PC-3 (cell line): ENCODE results near the gene SEC16A. TPM values are rescaled to one million over a fixed set of nuclear protein-coding genes. Genes with fewer than 3 reads are reported as not detected.

Experiments
- ATAC-seq: fragments of 200-7000 bp; cut with Tn5 transposase; 2 replicates; pipeline ENCODE4 v1.9.1; 2020; ENCODE audit warnings: mild to moderate bottlenecking, moderate library complexity
- BruUV-seq: library from RNA; stranded (reverse); fragments of 400-500 nt; replicated peaks from 2 replicates; lab custom pipeline; 2021; lab: Mats Ljungman, UMichigan
- CTCF ChIA-PET: fragments of 300-600 bp; sonication (Branson Sonifier 250); formaldehyde crosslinking; loops from one replicate; lab custom pipeline; 2022; ENCODE audit warnings: antibody characterized with exemption; lab: Charles Lee
- POLR2A ChIA-PET: fragments of 300-600 bp; sonication (Branson Sonifier 250); formaldehyde crosslinking; loops from one replicate; lab custom pipeline; 2022; ENCODE audit warnings: antibody characterized with exemption; ENCODE audit not compliant: unreplicated experiment; lab: Charles Lee
- DNase-seq: peaks from one replicate; pipeline ENCODE4 v3.0.0-alpha.2; 2015
- H2AFZ ChIP-seq: fragments of 300-600 bp; sonication (generic); 2 replicates; pipeline ENCODE4 v1.6.0; 2016; ENCODE audit warnings: antibody characterized with exemption, low read length
- H3F3A ChIP-seq: fragments of 300-600 bp; sonication (generic); one replicate; pipeline ENCODE4 v1.6.0; 2017; ENCODE audit warnings: antibody characterized with exemption, low read length, control low read depth, mild to moderate bottlenecking; ENCODE audit not compliant: unreplicated experiment
- H3K27ac ChIP-seq: fragments of 300-600 bp; sonication (generic); 2 replicates; pipeline ENCODE4 v1.5.1; 2016; ENCODE audit warnings: mild to moderate bottlenecking, low read length
- H3K27me3 ChIP-seq: fragments of 300-600 bp; sonication (generic); 2 replicates; pipeline ENCODE4 v1.6.1; 2016; ENCODE audit warnings: low read length, mixed read lengths
- H3K36me3 ChIP-seq: fragments of 300-600 bp; sonication (generic); 2 replicates; pipeline ENCODE4 v1.6.1; 2016; ENCODE audit warnings: low read depth, mixed run types, low read length, mixed read lengths
- H3K4me1 ChIP-seq: fragments of 300-600 bp; sonication (generic); 2 replicates; pipeline ENCODE4 v1.5.1; 2016; ENCODE audit warnings: low read length; ENCODE audit not compliant: insufficient read depth
- H3K4me2 ChIP-seq: fragments of 300-600 bp; sonication (generic); 2 replicates; pipeline ENCODE4 v1.6.0; 2016; ENCODE audit warnings: low read length
- H3K4me3 ChIP-seq: fragments of 300-600 bp; sonication (generic); 2 replicates; pipeline ENCODE4 v1.5.1; 2016; ENCODE audit warnings: mild to moderate bottlenecking, low read length, mixed read lengths
- H3K79me2 ChIP-seq: fragments of 300-600 bp; sonication (generic); 2 replicates; pipeline ENCODE4 v1.6.1; 2017; ENCODE audit warnings: low read length, mixed read lengths
- H3K9ac ChIP-seq: fragments of 300-600 bp; sonication (generic); 2 replicates; pipeline ENCODE4 v1.6.0; 2016; ENCODE audit warnings: mild to moderate bottlenecking, low read length
- H3K9me2 ChIP-seq: fragments of 300-600 bp; sonication (generic); replicated peaks from 2 replicates; pipeline ENCODE4 v1.6.1; 2016; ENCODE audit warnings: mixed run types, low read length, mixed read lengths
- H3K9me3 ChIP-seq: fragments of 300-600 bp; sonication (generic); 2 replicates; pipeline ENCODE4 v1.6.1; 2016; ENCODE audit warnings: low read length, mixed read lengths
- H4K20me1 ChIP-seq: fragments of 300-600 bp; sonication (generic); 2 replicates; pipeline ENCODE4 v1.6.1; 2016; ENCODE audit warnings: low read length, mixed read lengths
- EZH2 ChIP-seq: fragments of 300-600 bp; sonication (generic); IDR thresholded peaks from one replicate; pipeline ENCODE4 v1.6.1; 2017; ENCODE audit warnings: antibody characterized with exemption, mild to moderate bottlenecking, low read length; ENCODE audit not compliant: unreplicated experiment
- EZH2phosphoT487 ChIP-seq: fragments of 300-600 bp; sonication (generic); IDR thresholded peaks from 2 replicates; pipeline ENCODE4 v1.6.1; 2018; ENCODE audit warnings: mild to moderate bottlenecking, antibody characterized with exemption, low read length, borderline replicate concordance
- intact Hi-C: fragments of 100-400 bp; cut with micrococcal nuclease; formaldehyde crosslinking; loops from 2 replicates; pipeline ENCODE4 v1.9.0; 2023
- total RNA-seq: library from RNA; depleted of rRNA; stranded (reverse); fragments of >200 nt; gene quantifications from 2 replicates; pipeline ENCODE4 v1.2.3, GENCODE V29; 2014
- TF ChIP-seq, protein P1 (sequence below): fragments of 300-600 bp; sonication (generic); conservative IDR thresholded peaks from 2 replicates; pipeline ENCODE4 v1.5.1; 2017; ENCODE audit warnings: antibody characterized with exemption, low read depth, mild to moderate bottlenecking, low read length

SEC16A gene
- total RNA-seq, 1 experiment from 2014 or later: 28.3 TPM

DNA sequence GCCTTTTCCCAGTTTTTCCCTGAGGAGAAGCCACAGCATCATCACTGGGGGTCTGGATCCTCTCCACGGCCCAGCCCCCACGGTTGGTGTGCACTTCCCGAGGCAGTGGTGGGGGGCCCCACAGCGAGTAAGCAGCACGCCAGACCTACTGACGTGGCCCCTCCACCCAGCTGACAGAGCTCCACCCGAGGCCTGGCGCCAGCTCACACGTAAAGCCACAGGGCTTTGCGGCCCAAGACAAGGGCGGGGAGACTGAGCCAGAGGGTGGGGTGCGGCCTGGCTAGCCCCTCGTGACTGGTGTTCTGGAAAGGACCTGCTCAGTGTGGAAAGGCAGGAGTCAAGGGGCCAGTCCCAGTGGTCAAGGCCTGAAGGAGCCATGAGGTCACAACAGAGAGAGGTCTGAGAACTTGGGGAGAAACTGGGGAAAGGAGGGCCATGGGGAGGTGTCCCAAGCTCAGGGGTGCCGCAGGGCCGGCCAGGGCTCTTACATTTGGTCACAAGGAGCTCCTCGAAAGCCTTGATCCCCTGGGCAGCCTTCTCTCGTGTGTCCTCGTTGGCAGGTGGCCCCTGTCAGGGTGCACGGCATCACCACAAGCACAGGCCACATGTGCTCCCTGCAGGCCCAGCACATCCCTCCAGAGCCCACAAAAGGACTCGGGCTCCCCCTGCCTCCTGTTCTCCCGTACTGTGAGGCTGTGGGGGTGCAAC lies 88.4 kb downstream of the SEC16A start:
- no peak overlapping the region for H3K9ac ChIP-seq
- no peak overlapping the region for H3K4me3 ChIP-seq
- no peaks in the 10 kb centered on the region for H3K27me3 ChIP-seq
- H3K79me2 ChIP-seq: peaks cover 18% of the 10 kb centered on the region
- CTCF ChIA-PET: no interaction called here
- POLR2A ChIA-PET: interaction anchor here (0.6 kb wide), 1 partner anchor 32 kb away, joined by 5 read pairs; no protein-coding TSS in a partner anchor
- H3K36me3 ChIP-seq: peaks cover 7% of the 10 kb centered on the region
- no peaks in the 10 kb centered on the region for H3K9me3 ChIP-seq
- H2AFZ ChIP-seq: no peak overlapping the region
- ATAC-seq (no peak), DNase-seq (no peak)
- no peaks in the 10 kb centered on the region for H3F3A ChIP-seq
- H3K27ac ChIP-seq: no peak overlapping the region
- H4K20me1 ChIP-seq: no peaks in the 10 kb centered on the region
- TF ChIP-seq, protein P1, sequence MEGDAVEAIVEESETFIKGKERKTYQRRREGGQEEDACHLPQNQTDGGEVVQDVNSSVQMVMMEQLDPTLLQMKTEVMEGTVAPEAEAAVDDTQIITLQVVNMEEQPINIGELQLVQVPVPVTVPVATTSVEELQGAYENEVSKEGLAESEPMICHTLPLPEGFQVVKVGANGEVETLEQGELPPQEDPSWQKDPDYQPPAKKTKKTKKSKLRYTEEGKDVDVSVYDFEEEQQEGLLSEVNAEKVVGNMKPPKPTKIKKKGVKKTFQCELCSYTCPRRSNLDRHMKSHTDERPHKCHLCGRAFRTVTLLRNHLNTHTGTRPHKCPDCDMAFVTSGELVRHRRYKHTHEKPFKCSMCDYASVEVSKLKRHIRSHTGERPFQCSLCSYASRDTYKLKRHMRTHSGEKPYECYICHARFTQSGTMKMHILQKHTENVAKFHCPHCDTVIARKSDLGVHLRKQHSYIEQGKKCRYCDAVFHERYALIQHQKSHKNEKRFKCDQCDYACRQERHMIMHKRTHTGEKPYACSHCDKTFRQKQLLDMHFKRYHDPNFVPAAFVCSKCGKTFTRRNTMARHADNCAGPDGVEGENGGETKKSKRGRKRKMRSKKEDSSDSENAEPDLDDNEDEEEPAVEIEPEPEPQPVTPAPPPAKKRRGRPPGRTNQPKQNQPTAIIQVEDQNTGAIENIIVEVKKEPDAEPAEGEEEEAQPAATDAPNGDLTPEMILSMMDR: no peak
- TF ChIP-seq EZH2 (no peak), EZH2phosphoT487 (no peak)
- H3K9me2 ChIP-seq: no peaks in the 10 kb centered on the region
- no peak overlapping the region for H3K4me2 ChIP-seq
- BruUV-seq: no TSS peak
- intact Hi-C loops: no loop called here
- peaks cover 8% of the 10 kb centered on the region for H3K4me1 ChIP-seq

DNA sequence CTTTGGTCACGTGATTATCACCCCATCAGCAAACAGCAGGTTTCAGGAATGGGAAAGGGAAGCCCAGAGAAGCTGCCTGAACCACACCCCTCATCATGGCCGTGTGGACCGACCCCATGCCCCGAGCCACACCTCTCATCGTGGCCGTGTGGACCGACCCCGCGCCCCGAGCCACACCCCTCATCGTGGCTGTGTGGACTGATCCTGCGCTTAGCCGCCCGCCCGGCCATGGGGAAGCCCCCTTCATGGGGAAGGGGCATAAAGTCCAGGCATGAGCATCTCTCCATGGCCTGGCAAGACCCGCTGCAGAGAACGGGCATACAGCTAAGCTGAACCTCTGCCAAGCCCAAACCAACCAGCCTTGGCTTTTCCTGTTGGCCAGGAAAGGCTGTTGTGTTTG lies 89.3 kb downstream of the SEC16A start:
- Histone ChIP-seq H3K9ac (no peak overlapping the region), H3K4me1 (peaks cover 3% of the 10 kb centered on the region), H3K9me2 (no peaks in the 10 kb centered on the region), H3K9me3 (no peaks in the 10 kb centered on the region), H3K36me3 (peaks cover 7% of the 10 kb centered on the region), H3K4me2 (no peak overlapping the region), H2AFZ (no peak overlapping the region), H4K20me1 (no peaks in the 10 kb centered on the region), H3F3A (no peaks in the 10 kb centered on the region), H3K4me3 (no peak overlapping the region), H3K27me3 (no peaks in the 10 kb centered on the region), H3K27ac (no peak overlapping the region), H3K79me2 (peaks cover 8% of the 10 kb centered on the region)
- CTCF ChIA-PET: no interaction called here
- POLR2A ChIA-PET: no interaction called here
- BruUV-seq: no TSS peak
- no peak for TF ChIP-seq EZH2phosphoT487
- TF ChIP-seq, protein P1: no peak
- TF ChIP-seq EZH2: no peak
- ATAC-seq (no peak), DNase-seq (no peak)
- intact Hi-C loops: no loop called here
